Suppressor macrophage treated with lipopolysaccharide for 1 hour (primary cell): Measurements from ENCODE around the gene PCDH9.

Source experiments
- DNase-seq, 3 donors: peaks; one replicate each; pipeline ENCODE4 v3.0.0-alpha.2; 2020 to 2022

PCDH9 gene

DNA sequence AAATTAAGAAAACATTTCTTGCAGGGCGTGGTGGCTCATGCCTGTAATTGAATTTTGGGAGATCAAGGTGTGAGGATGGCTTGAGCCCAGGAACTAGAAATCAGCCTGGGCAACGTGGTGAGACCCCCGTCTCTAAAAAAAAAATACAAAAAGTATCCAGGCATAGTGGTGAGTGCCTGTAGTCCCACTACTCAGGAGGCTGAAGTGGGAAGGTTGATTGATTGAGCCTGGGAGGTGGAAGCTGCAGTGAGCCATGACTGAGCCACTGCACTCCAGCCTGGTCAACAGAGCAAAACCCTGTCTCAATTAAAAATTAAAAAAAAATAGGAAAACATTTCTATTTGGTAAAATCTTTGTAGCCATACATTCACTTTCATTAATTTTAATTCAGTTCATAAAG, 526.5 kb downstream of the PCDH9 start:
- DNase-seq: no peak

DNA sequence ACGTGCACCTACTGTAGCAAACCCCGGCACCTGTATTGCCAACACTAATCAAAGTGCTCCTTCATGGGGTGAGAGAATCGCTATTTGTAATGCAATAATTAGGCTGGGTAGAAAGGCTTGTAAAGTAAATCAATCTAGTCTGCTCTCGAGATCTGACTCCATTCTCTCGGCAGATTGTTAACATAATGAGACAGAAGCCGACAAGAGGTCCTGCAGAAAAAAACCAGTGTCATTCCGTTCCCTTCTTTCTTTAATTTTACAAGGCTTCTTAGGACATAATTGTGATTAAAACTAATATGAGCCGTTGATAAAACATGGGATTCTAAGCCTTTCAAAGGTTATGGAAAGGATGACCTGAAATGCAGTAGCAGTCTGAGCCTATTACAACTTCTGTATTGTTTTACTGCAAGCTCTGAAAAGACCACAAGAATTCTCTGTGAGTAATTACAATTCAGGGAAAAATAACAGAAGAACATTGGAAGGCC, 530.0 kb downstream of the PCDH9 start:
- no peak for DNase-seq

DNA sequence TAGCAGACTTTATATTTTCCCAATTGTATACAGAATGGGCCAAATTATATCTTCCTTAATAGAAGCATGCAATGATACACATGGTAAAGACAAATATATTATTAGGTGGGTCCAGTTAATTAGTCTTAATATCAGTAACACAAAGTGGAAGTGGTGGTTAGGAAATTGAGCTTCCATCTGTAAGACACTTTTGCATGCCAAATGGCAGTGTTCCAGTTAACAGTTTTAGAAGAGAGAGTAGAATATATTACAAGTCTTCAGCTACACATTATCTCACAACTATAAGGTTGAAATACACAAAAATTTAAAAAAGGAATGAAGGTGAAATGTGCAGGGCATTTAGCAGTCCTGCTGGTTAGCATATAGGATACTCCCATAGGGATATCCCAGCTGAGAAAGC, 536.5 kb downstream of the PCDH9 start:
- no peak for DNase-seq

DNA sequence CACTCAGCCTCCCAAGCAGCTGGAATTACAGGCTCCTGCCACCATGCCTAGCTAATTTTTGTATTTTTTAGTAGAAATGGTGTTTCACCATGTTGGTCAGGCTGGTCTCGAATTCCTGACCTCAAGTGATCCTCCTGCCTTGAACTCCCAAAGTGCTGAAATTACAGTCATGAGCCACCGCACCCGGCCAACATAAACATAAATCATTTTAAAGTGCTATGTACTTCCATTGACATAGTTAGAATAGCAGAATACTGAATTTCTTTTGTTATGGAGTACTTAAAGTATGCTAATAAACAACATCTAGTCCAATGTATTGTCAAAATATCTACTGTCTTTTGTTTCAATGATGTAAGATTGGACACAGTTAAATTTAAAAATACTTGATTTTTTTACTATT, 539.0 kb downstream of the PCDH9 start:
- no peak for DNase-seq

DNA sequence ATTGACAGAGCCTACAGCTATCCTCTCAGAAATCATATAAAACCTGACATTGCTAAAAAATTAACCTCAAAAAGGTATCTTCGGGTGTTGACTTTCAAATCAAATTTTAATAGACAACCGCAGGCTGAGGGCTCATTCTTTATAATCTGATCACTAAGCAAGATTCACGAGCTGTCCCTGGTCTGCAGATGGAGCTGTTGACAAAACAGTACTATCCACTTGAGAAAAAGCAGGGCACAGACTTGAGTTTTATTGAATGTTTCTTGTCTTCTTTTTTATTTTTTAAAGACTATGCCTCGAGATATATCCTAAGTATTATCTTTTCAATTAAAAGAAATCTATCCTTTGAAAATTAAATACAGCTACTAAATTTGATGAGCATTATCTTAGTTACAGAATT, 540.5 kb downstream of the PCDH9 start:
- DNase-seq: no peak

DNA sequence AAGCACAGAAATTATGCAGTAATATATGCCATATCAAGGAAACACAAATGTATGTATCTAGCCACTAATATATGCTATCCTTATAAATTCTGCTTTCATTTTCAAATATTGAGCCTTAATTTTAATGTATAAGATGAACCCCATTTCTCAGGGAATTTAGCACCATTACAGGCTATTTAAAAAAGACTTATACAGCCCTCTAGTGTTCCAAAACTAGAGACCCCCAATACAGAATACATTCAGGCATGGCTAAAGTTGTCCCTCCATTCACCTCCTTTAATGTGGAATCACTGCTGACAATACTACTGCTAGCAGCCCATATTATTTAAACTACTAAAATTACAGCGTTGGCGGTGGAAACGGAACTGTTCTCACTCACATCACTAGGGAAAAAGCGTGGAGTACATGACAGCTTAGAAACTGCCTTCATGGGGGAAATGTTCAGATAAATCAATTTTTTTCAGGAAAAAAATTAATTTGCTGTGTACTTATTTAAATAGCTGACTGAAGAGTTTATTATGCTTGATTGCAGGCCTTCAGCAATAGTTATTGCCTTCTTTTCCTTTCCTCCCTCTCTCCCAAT, 541.0 kb downstream of the PCDH9 start:
- DNase-seq: no peak

DNA sequence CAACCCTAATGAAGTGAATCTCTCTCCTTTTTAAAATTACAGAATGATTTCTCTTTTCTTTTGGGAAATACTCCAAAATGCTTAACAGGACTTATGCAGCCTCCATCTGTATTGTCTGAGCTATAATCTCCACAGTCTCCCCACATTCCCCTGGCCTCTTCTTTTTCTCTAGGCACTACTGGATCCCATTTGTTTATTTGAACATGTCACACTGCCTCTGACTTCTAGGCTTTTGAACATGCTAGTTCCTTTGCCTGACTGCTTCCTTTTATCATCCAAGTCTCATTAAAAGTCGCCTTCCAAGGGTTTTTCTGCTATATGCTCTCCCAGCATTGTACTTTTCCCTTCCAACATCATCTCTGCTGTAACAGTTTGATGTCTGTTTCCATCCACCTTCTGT, 548.7 kb downstream of the PCDH9 start:
- no peak for DNase-seq

DNA sequence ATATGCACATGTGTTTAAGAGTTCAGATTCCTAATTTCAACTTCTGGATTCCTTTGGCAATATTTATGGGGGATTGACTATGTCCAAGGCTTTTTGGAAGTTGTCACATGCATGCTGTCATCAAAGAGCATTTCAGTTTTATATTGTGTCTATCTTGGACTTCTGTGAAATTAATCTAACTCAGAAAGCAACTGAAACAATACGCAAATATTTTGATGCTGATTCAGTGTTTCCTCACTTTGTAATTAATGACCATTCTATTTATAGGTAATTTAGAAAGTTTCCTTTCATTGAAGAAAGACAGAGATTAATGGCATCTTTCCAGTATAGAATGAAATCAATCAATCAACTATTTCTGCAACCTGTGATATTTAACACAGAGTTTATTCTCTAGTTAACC, 550.1 kb downstream of the PCDH9 start:
- no peak for DNase-seq

DNA sequence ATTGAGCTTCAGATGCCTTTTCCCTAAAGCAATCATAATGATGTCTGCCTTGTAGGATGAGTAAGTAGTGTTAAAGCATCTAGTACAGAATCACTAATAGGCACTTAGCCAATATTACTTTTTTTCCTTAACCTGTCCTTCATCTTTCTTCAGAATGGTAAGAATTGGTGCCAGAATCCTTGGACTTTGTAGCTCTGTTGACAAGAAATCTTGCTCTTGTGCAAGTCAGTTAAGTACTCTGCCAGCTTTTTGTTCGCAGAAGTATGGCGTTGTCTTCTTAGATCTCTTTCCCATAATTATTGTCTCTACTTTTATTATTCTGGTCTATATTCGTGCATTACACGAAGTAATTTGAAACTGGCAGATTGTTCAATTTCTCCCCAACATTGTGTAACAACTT, 554.5 kb downstream of the PCDH9 start:
- no peak for DNase-seq

DNA sequence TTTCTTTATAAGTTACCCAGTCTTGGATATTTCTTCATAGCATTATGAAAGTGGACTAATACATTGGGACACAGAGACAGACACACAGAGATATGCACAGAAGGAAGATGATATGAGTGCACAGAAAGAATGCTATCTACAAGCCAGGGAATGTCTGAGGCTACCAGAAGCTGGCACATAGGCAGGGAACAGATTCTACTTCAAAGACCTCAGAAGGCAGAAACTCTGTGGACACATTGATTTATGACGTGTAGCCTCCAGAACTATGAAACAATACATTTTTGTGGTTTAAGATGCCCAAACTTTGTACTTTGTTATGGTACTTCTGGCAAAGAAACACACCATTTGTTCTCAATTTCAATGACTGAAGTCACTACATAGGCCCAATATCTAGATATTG, 556.7 kb downstream of the PCDH9 start:
- DNase-seq: no peak

DNA sequence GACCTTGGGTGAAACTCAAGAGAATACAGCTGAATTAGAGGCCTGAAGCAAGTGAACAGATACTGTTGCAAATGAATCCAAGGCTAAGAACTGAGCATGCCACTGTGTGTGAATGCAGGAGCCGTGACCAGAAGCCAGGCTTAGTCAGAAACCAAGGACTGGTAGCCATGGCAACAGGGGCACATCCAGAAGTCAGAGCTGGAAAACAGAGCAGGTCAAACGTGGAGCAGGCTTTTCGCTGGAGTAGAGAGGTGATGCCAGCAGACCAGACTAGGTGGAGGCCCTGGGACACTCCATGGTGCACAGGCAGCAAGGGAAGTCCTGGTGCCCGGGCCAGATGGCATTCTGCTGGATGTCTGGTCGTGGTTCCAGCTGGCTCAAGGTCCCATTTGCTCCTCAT, 564.1 kb downstream of the PCDH9 start:
- no peak for DNase-seq

DNA sequence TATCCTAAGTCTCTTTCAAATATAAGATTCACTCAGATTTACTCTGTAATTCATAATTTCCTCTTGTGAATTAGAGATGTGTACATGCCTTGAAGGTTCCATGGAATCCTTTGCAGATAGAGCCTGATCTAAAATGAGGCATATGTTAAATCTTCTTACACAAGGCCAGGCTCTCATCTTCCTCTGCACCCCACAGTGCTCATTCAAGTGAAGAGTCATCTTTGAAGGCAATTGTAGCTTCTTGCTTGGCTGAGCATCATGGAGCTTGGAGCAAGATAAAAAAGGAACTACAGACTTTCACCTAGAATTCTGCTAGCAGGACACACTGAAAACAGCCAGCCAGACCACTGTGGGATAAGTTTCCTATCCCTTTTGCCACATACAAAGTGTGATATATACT, 566.4 kb downstream of the PCDH9 start:
- DNase-seq: no peak

DNA sequence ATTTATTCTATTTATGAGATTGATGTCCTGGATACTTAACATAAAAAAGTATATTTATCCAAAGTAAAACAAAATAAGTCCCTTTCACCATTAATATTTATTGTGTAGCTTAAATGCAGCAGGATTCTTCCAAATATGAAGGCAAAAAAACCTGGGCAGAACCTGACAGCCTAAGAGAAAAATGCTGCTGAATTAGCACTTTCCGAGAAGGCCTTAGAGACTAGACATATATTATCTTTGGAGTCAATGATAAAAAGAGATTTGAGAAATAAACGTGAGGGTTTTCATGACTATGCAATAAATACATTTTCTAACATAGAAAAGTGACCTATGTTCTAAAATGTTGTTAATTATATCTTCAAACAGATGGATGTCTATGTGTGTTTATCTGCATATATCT, 566.9 kb downstream of the PCDH9 start:
- no peak for DNase-seq

DNA sequence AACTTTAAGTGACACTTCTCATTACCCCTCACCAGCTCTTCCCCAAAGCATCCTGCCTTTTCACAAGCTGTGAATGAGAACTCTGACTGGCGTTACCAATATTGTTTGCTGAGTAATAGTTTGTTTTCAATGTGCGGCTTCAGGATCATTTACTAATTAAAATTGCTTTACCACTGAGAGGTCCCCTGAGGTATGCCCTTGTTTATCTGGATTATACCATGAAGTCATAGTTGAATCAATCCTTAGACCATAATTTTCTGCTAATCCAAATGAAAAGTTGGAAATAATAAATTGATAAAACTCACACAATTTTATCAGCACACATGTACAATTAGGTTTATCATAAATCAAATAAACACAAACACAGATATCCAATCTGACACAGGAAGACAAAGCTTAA, 568.8 kb downstream of the PCDH9 start:
- no peak for DNase-seq

DNA sequence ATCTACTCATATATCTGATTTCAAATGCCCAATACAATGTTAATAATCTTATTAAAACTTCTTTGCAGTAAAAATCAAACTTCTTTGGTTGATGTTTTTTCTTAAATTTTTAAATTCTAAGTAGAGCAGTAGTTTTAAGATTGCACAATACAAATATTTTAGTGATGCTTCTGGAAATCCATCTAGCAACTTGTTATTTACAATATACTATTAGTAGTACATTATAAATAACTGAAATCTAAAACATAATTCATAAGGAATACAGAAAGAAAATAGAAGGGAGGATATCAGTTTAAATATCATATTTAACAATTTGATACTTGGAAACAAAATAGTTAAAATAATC, 569.7 kb downstream of the PCDH9 start:
- DNase-seq: no peak

DNA sequence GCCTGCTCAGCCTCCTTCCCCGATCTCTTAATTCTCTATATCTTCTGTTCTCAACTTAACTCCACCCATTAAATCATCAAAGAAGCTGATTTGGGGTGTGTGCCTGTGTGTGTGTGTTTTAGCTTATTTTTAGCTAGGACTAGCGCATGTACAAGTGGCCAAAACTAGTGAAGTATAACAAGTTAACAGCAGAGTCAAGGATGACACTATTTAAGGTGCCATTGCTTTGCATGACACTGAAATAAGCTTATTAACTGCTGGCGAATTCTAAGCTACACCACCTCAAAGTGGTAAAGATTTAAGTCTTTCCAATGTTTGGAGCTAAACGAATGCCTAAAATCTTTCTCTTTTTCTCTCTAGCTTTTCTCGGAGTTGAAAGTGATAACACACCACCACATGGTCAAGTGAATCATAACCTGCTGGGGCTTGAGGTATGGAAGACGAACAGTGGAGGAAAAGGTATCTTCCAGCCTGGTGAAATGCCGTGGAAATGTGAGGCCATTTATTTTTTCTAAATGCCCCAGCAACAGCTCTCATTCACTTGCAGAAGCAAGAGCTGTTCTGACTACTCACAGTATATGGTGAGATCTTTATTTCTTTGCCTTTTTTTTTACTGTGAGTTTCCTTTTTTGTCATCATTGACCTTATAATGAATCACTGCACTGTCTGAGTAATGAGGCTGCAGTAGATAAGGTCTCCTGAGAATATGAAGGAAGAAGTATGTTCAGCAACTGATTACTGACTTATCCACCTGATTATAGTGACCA, 570.3 kb downstream of the PCDH9 start:
- DNase-seq: peak in 1 of 3 donors; percentile 28

DNA sequence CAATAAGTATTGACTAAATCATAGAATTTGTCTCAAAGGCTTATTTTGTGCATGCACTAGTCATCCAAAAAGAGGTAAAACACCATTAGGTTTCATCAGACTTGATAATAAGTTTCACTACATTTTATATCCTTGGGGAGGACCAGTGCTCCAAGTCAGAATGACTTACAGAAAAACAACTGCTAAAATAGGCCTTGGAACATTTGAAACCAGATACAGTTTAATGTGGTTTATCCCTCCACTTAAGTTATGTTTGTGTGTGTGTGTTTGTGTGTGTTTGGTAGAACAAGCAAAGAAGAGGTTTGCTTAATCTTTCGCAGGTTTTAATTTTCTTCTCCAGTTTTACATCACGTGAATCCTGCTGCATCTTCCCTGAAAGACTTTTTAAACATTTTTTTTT, 570.9 kb downstream of the PCDH9 start:
- DNase-seq: no peak

DNA sequence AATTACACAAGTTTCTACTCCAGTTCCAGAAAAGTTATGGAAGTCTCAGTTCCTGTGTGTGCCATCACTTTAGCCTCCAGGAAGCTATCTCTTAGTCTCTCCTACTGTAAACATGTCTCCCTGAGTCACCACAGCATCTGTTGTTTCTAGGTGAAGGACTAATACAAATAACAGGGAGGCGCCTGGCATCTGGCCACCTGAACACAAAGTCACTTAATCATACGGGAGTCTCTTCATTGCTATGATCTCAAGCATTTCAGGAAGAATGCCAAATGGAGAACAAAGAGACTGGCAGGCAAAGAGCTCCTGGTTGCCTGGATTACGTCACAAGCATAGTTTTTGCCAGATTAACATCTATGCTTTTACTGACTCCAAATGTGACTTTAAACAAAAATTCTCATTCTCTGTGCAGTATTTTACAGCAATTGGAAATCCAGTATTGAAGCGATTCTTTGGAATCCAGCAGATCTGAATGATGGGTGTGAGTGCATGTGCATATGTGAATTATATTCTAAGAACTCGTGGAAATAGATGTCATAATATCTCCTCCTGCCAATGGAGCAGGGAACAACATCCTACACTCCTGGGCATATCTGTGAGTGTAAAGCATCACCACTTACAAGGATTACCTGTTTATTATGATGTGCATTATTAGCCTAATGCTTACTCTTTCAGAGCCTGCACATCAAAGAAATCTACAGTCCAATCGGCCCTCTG, 572.8 kb downstream of the PCDH9 start:
- peak in 1 of 3 donors; percentile 1 for DNase-seq

DNA sequence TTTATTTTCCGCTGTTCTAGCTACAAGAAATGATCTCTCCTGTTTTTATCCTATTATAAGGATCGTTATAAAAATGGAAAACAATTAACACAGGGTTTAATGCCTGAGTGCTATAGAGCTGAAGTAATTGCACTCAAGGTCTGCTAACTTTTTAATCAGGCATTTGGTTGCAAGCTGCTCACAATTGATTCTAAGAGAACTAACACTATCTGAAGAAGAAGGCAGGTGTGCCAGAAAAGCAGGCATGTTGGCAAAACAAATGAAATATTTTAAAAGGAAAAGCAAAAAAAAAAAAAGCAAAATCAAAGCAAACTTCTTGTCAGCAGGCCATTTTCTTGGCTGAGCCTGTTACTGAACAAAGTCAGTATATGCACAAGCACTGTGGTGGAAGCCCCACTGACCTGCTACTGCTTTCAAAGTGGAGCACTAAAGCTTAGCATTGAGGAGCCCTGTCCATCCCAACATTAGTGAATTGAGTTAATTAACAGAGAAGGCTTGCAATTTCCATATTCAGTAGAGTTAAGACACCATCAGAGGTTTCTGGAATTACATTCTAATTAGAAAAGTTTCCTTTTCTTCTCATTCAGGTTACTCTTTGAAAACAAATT, 574.2 kb downstream of the PCDH9 start:
- no peak for DNase-seq

DNA sequence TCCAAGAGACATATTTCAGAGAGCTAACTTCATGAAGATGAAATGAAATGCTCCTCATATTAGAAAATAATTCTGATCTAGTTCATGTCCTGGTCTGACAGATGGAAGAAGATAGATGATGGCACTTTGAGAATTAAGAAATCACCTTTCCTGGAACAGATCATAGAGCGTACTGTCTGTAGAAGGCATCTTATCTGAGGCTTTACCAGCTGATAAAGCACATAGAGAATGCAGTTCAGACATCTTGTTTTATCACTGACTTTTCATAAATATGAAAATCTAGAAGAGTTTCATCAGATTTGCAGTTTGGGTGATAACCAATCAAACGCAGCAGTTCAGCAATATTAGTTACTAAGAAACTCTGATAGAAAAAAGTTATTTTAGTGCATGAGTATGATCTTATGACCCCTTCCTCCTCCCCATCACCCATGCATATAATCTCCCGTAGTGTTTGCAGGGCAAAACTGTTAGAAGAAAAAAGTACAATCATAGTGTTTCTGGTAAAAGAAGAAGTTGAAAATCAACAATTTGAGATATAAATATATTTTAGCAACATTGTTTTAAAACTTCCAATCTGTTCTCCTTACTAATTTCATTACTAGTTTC, 585.2 kb downstream of the PCDH9 start:
- DNase-seq: no peak

DNA sequence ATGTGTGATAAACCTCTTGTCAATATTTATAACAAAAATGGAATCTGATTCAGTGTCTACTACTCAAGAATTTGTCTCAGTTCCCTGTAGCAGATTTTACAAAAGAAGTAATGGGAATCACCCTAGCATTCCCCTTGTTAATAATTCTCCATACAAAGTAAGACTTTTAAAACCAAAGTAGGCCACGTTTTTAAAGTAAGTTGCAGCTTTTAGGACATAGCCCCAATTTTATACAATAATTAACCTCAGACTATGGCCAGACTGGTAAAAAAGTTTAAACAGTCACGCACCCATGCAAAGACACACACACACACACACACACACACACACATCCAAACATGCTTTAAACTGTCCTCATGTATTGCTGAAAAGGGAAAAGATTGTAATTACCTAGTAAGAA, 589.9 kb downstream of the PCDH9 start:
- no peak for DNase-seq

DNA sequence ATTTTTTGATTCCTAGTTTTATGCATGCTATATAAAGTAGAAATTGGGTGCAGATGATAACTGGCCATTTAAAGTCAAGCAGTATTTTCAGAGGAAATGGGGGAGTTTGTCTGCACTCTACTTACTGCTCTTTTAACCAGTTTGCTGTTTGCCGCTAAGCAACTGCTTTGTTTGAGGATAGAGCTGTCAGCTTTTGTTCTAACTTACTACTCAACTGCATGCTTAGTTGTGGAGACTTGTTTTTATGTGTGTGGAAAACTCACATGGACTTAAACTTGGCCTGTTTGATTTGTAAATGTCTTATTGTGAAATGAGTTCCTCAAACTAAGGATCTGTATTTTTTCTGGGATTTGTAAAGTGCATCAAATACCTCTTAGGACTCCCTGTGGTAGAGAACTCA, 591.1 kb downstream of the PCDH9 start:
- no peak for DNase-seq

DNA sequence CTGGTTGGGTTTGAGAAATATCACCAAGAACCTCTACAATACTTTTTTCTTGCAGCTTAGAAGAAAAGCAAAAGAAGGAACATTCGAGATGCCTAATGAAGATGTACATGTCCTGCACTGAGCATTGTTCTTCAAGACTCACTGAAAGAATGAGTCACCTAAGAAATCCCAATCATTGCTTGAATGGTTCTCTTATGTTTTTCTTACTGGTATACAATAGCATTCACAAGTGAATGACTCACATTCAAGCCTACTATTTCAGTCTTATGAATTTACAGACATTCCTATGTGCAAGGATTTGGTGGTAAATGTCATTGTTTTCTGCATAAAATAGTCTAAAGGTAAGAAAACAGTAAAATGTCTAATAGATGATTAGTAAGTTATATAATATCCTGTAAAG, 594.6 kb downstream of the PCDH9 start:
- peak in 2 of 3 donors; percentile 3 to 24 for DNase-seq
